ENCODE data around the gene RALGPS2. TPM values are rescaled to one million over a fixed set of nuclear protein-coding genes. Genes with fewer than 3 reads are reported as not detected.
A peak's percentile ranks its signal among the peaks of the same experiment; 100 is the strongest.

The RALGPS2 gene
- total and polyA plus RNA-seq, 7 donors = 6.6 to 24.3 (median 14.3) TPM

GRCh38 chr1:178702146-178702545, 22.9 kb upstream of the RALGPS2 start:
- Histone ChIP-seq H3K27me3 (no peaks in the 10 kb centered on the region), H3K36me3 (no peaks in the 10 kb centered on the region), H3K27ac (no peak overlapping the region), H3K9me3 (no peaks in the 10 kb centered on the region), H3K4me3 (no peak overlapping the region), H3K4me1 (no peaks in the 10 kb centered on the region)
- TF ChIP-seq POLR2AphosphoS5 (IDR thresholded peaks at IDR 0.05) = no peak
- no peak for TF ChIP-seq POLR2A (IDR thresholded peaks at IDR 0.05)
- TF ChIP-seq EP300 (IDR thresholded peaks at IDR 0.05) = no peak
- no peak for TF ChIP-seq CTCF (IDR thresholded peaks at IDR 0.05)
- intact Hi-C loops (cut with DNase I) = no loop called here
- DNase-seq = no peak
- WGBS, 2 donors = 79 to 83% methylated on average over 2 of the region's 2 CpGs

- intact Hi-C loops (cut with DNase I) = no loop called here
Measured at GRCh38 chr1:178704833-178705232, 20.2 kb upstream of the RALGPS2 start.

GRCh38 chr1:178706432-178706831, 18.6 kb upstream of the RALGPS2 start:
- Histone ChIP-seq H3K27ac (no peak overlapping the region), H3K27me3 (no peaks in the 10 kb centered on the region), H3K9me3 (no peaks in the 10 kb centered on the region), H3K4me3 (no peak overlapping the region), H3K4me1 (no peaks in the 10 kb centered on the region), H3K36me3 (no peaks in the 10 kb centered on the region)
- no peak for TF ChIP-seq CTCF (IDR thresholded peaks at IDR 0.05)
- TF ChIP-seq EP300 (IDR thresholded peaks at IDR 0.05) = no peak
- TF ChIP-seq POLR2A (IDR thresholded peaks at IDR 0.05) = no peak
- TF ChIP-seq POLR2AphosphoS5 (IDR thresholded peaks at IDR 0.05) = no peak
- intact Hi-C loops (cut with DNase I) = no loop called here
- 70 to 78% methylated on average over 2 of the region's 2 CpGs for WGBS, 2 donors
- DNase-seq = peak; percentile 85

More at GRCh38 chr1:178704833-178705232, 20.2 kb upstream of the RALGPS2 start:
- Histone ChIP-seq H3K36me3 (no peaks in the 10 kb centered on the region), H3K27ac (no peak overlapping the region), H3K4me3 (no peak overlapping the region), H3K9me3 (no peaks in the 10 kb centered on the region), H3K27me3 (no peaks in the 10 kb centered on the region), H3K4me1 (no peaks in the 10 kb centered on the region)
- DNase-seq = no peak
- TF ChIP-seq CTCF (IDR thresholded peaks at IDR 0.05) = no peak
- TF ChIP-seq EP300 (IDR thresholded peaks at IDR 0.05) = no peak
- TF ChIP-seq POLR2A (IDR thresholded peaks at IDR 0.05) = no peak
- TF ChIP-seq POLR2AphosphoS5 (IDR thresholded peaks at IDR 0.05) = no peak
- WGBS, 2 donors = 78 to 81% methylated on average over 1 of the region's 1 CpG

GRCh38 chr1:178713259-178713658, 11.8 kb upstream of the RALGPS2 start:
- H3K36me3 ChIP-seq = no peaks in the 10 kb centered on the region
- H3K4me3 ChIP-seq = no peak overlapping the region
- WGBS, 2 donors = 65 to 70% methylated on average over 2 of the region's 2 CpGs
- no peaks in the 10 kb centered on the region for H3K4me1 ChIP-seq
- TF ChIP-seq POLR2A (IDR thresholded peaks at IDR 0.05) = no peak
- TF ChIP-seq CTCF (IDR thresholded peaks at IDR 0.05) = no peak
- TF ChIP-seq POLR2AphosphoS5 (IDR thresholded peaks at IDR 0.05) = peak in 2 of 4 donors; percentile 9 to 37
- H3K9me3 ChIP-seq = no peaks in the 10 kb centered on the region
- no peak overlapping the region for H3K27ac ChIP-seq
- H3K27me3 ChIP-seq = no peaks in the 10 kb centered on the region
- no peak for DNase-seq
- intact Hi-C loops (cut with DNase I) = no loop called here

- H3K4me1 ChIP-seq = no peaks in the 10 kb centered on the region
- 93 to 95% methylated on average over 4 of the region's 4 CpGs for WGBS, 2 donors
Measured at GRCh38 chr1:178714453-178714852, 10.6 kb upstream of the RALGPS2 start.

More at GRCh38 chr1:178714453-178714852, 10.6 kb upstream of the RALGPS2 start:
- no peak overlapping the region for H3K4me3 ChIP-seq
- H3K36me3 ChIP-seq = no peaks in the 10 kb centered on the region
- TF ChIP-seq EP300 (IDR thresholded peaks at IDR 0.05) (no peak), POLR2AphosphoS5 (IDR thresholded peaks at IDR 0.05) (no peak)
- no peaks in the 10 kb centered on the region for H3K27me3 ChIP-seq
- no peak for DNase-seq
- intact Hi-C loops (cut with DNase I) = no loop called here
- no peaks in the 10 kb centered on the region for H3K9me3 ChIP-seq
- no peak overlapping the region for H3K27ac ChIP-seq

Data from sigmoid colon (tissue), 7 donors.